ENCODE results near the gene CEP68.

GRCh38 chr2:65040400-65041261 lies 15.6 kb upstream of the CEP68 start:
- TF ChIP-seq POLR2AphosphoS5 (IDR thresholded peaks at IDR 0.05) (peak in 1 of 3 donors; percentile 82), EP300 (IDR thresholded peaks at IDR 0.05) (no peak), CTCF (IDR thresholded peaks at IDR 0.05) (peak in 6 of 7 experiments; percentile 77 to 100 (median 96)), POLR2A (IDR thresholded peaks at IDR 0.05) (no peak)
